Stimulated activated CD4-positive, alpha-beta T cell treated with anti-CD3 and anti-CD28 coated beads, Interleukin-4, amount 100 ng/mL, for 24 hours (primary cell): Measurements from ENCODE around the gene ANXA3.
"Not testable (repeated sequence)": the region's sequence is repeated elsewhere in the genome, so short reads cannot be mapped to it uniquely, and the experiment has no call there.

ENCODE experiments used
- DNase-seq: peaks from one replicate; pipeline ENCODE4 v3.0.0-alpha.2; 2020

ANXA3 gene, protein sequence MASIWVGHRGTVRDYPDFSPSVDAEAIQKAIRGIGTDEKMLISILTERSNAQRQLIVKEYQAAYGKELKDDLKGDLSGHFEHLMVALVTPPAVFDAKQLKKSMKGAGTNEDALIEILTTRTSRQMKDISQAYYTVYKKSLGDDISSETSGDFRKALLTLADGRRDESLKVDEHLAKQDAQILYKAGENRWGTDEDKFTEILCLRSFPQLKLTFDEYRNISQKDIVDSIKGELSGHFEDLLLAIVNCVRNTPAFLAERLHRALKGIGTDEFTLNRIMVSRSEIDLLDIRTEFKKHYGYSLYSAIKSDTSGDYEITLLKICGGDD

DNA sequence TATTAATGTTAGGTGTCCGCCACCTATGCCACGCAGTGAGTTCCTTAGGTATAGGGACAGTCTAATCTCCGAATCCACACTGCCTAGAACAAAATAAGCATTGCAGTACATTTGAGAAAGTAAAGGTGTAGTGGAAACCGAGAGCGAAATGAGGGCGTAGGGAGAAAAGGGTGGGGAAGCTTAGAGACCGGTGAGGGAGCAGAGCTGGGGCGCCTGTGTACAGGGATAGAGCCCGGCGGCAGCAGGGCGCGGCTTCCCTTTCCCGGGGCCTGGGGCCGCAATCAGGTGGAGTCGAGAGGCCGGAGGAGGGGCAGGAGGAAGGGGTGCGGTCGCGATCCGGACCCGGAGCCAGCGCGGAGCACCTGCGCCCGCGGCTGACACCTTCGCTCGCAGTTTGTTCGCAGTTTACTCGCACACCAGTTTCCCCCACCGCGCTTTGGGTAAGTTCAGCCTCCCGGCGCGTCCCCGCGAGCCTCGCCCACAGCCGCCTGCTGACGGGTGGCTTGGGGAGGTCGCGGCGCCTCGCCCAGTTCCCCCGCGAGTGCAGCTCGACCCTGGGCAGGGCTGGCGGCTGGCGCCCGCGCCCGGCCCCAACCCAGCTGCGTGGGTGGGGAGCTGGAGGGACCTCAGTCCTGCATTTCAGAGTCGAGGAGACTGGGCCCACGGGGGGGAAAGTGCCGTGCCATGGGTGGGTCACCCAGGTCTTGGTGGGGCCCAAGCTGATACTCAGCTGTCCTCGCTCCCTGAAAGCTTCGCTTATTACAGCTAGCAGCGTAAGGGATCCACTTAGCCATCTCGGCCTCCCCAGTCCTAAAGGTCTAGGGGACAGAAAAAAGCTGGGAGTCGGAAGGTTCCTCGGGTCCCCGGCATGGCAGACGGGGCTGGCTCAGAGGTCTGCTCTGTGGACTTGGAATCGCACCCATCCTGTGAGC lies at the start of gene ANXA3:
ANXA3 (plus strand) TSS at position 351 of the 932 bp plus-strand sequence. CDS start 2,704 bp downstream, outside the sequence.
- DNase-seq: no peak

DNA sequence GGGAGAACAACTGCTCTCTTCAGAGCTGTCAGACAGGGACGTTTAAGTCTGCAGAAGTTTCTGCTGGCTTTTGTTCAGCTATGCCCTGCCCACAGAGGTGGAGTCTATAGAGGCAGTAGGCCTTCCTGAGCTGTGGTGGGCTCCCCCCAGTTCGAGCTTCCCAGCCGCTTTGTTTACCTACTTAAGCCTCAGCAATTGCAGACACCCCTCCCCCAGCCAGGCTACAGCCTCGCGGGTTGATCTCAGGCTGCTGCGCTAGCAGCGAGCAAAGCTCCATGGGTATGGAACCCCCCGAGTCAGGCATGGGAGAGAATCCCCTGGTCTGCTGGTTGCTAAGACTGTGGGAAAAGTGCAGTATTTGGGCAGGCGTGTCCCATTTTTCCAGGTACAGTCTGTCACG lies 45.3 kb upstream of the ANXA3 start:
- not testable (repeated sequence) for DNase-seq

DNA sequence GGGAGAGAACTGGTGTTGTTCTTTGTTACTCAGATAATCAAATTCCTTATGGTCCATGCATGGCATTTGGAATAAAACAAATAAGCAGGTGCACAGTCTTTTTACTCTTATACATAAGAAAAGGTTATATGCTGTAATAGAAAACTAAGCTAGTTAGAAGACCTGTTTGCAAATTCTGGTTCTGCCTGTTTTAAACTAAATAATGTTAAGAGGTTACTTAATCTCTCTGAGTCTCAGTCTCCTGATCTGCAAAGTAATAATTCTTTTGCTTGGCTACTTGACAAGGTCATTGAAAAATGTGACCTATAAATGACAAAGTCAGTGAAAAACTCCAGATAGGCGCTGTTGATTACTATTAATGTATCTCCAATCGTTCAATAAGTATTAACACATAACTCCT lies 42.5 kb upstream of the ANXA3 start:
- DNase-seq: no peak

DNA sequence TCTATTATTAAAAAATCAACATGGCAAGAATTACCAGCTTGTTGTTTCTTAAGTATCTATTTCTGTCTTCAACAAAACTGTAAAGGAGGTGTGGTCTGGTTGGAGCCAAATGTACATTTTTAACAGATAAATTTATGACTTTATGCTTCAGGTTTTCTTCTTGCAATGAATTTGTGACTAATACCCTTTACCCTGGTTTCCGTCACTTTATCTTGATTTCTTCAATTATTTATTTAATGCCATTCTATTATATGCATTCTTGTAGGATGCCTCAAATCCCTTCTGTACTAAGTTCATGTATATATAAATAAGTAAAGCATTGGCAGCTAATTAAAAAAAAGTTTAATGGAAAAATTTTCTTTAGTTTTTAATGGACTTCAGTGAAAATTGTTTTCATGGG lies 41.5 kb upstream of the ANXA3 start:
- no peak for DNase-seq

DNA sequence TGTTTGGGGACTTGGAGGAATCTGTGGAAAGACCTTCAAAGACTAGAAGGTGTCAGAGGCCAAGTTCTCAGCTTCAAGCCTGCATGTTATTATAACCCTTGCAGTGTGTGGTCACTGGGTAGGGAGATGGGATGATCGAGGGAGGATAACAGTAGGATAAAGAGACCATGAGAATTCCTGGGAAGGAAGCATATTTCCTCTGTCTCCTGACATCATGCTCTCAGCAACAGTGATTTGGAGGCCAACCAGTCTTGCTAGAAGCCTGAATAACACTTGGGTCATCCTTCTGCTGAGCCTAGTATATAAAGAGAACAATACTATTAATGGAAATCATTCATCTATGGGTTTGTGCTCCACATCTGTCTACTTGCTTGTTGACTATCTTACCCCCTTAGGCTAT lies 40.9 kb upstream of the ANXA3 start:
- no peak for DNase-seq

DNA sequence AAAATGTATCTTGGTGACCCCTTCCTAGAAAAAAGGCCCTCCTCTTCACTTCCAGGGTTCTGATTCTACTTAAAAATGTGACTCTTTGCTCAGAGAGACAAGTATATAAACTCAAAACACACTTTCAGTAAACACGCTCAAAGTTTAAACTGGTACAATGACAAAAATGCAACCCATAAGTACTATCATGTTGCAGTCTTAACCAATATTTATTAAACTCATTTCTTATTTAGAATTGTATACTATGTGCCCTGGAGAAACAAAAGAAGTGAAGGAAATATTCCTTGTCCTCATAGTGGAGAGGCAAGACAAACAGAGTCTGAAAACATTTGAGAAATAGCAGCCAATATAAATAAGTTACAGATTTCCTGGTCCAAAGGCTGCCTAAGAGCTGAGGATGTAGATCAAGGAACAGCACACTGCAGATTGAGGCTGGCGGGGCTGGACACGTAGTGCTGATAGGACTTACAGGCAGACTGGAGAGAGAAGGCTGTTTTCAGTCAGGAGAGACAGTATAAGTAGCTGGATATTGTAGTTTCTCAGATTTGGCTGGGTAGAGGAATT lies 39.1 kb upstream of the ANXA3 start:
- no peak for DNase-seq

DNA sequence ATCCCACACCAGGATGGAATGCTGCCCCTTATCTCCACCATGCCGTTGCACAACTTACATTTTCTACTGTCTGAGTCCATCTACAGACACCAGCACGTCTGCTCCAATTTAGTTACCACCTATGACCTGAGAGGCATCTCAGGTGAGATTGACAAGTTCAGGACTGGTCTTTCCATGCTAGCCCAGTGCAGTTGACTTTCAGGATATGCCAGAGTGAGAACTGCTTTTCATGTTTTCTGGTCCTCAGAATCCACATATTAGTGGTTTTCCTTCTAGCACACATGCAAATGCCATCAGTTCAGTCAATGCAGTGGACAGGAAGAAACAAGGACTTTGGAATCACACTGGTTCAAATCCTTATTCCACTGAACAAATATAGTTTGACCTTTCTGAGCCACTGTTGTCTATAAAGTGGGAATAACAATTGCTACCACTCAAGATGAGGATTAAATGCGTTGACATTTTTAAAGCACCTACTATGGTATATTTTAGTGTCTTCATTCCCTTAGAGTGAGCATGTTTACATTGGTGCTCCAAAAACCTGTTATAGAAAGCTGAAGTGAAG lies 38.1 kb upstream of the ANXA3 start:
- DNase-seq: no peak

DNA sequence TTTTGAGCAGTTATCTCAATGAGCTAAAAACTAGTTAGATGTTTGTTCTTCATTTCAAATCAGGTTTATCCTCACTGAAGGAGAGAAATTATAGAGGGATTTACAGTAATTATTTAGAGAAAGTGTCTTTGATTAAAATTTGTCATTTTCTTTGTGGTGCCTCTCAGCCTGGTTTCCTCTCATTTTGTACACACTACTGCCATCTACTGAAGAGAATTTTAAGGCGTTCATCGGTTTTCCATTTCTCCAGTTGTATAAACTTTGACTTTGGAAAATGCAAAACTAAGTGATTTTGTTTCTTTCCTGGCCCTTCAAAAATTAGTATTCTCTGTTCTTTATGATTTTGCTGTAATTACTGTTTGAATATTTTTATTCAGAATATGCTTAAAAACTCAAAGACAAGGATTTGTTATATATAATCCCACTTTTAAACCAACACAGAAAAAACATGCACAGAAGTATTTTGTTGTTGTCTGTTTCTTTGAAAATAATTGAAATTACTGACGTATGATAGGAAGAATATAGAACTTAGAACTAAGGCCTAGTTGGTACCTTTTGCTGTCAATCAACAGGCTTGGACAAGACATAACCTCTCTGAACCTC lies 34.4 kb upstream of the ANXA3 start:
- no peak for DNase-seq

DNA sequence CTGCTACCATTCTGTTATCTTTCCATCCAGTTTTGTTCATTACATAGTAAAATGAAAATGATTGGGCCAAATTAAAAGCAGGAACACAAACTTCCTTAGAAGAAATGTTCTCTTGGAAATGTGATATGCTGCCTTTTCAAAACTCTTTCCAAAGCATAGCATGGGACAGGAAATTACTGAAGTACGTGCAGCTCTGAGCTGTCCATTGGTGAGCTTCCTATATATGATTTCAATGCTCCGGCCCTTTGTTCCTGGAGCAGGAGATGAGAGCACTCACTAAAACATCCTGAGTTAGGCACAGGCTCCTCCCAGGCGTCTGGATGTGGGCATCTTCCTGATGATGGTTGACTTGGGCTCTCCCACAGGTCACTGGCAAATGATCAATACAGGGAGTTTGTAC lies 33.0 kb upstream of the ANXA3 start:
- no peak for DNase-seq

DNA sequence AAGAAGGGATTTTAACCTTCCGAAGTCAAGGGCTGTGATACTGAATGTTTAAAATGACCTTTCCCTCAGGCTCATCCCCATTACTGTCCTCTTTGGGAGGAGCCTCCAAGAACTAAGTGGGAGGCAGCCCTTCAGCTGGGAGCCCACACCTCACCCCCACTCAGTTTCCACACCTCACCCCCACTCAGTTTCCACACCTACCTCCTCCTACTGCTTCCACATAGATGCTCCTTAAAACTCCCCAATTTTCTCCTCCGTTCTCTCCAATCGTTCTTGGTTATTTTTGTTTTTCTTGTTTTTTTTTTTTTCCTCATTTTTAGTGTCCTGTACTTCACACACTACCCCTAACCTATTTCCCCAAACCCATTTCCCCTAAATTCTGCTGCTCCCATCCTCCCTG lies 31.6 kb upstream of the ANXA3 start:
- DNase-seq: no peak

DNA sequence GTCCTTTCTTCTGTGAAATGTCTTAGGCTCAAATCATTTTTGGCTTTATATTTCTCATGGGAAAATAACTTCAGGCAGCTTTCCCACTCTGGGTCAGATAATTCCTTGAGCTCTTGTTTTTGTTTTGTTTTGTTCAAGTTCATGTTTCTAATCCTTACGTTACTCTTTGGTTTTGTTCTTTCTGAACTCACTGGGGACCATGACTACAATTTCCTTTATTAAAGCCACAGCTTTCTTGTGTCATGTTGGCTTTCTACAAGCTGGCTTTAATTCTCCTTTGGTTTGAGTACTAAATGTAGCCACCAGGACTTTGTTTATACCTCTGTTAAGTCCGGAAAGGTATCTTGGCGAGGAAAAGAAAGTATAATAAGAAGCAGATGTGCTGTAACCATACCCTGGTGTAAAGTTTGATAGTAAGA lies 30.8 kb upstream of the ANXA3 start:
- DNase-seq: no peak

DNA sequence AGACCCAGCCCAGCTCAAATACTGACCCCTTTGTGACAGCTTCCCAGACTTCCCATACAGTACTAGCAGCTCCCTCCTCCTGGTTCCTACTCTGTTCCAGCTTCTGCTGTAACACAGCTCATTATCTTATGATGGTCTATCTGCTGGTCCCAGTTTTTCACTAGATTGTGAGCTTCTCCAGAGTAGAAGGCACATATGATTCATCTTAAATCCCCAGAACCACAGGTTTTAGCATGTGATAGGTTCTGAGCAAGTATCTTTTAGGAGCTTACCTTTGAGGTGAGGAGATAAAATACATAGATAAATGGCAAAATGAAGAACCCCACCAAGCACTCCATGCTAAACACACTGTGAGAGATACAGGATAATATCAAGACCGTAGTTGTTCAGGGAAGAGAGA lies 27.6 kb upstream of the ANXA3 start:
- no peak for DNase-seq

DNA sequence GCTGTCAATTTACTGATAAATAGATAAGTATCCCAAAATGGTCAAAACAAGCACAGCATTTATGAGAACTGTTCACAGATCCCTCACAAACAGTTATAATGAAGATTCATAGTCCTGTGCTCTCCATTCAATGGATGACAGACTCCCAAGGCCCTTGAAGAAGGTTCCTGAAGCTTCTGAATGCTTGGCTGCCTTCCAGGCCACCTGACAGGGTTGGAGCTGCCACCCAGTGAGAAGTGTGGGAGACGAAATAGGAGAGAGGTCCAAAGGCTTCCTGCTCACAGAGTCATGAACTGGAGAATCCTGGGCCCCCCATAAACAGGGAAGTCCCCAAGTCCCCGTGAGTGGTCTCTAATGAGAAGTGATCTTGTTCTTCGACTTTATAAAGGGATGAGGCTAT lies 26.0 kb upstream of the ANXA3 start:
- no peak for DNase-seq

DNA sequence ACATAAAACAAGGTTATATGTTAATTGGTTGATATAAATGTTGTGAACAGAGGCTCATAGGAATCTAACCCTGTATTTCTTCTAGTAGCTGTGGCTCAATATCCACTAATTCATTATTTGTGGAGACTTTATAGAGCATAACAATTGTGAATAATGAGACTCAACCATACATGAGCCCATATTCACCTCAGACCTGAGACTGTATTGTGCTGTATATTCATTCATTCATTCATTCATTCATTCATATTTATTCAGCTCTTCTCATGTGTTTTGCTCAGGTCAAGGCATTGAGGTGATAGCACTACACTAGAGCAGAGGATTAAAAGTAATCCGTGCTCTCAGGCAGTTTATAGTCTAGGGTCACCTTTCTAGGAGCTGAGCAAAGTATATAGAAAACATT lies 24.5 kb upstream of the ANXA3 start:
- no peak for DNase-seq

DNA sequence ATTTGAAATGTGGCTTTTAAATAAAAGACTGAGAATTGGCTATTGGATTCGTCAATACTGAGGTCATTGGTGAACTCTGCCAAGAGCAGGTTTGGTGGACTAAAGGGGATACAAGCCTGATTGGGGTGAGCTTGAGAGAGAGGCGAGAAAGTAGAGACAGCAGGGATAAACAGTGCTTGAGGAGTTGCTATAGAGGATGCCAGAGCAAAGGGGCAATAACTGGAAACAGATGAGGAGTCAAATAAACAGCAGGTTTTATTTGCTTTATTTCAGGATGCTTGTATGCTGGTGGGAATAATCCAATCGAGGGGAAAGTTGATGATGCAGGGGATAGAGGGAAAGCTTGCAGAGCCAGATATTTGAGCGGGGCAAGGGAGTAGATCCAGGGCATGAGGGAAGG lies 24.0 kb upstream of the ANXA3 start:
- no peak for DNase-seq

DNA sequence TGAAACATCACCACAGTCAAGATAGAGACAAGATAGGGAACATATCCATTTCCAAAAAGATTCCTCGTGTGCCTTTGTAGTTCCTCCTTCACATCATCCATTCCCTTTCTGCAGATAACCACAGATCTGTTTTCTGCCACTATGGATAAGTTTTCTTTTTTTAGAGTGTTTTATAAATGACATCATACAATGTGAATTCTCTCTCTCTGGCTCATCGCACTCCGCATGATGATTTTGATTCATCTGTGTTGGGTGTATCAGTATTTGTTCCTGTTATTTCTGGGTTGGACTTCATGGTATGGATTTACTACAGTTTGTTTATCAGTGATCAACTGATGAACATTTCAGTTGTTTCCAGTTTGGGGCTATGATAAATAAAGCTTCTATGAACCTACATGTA lies 23.2 kb upstream of the ANXA3 start:
- no peak for DNase-seq

DNA sequence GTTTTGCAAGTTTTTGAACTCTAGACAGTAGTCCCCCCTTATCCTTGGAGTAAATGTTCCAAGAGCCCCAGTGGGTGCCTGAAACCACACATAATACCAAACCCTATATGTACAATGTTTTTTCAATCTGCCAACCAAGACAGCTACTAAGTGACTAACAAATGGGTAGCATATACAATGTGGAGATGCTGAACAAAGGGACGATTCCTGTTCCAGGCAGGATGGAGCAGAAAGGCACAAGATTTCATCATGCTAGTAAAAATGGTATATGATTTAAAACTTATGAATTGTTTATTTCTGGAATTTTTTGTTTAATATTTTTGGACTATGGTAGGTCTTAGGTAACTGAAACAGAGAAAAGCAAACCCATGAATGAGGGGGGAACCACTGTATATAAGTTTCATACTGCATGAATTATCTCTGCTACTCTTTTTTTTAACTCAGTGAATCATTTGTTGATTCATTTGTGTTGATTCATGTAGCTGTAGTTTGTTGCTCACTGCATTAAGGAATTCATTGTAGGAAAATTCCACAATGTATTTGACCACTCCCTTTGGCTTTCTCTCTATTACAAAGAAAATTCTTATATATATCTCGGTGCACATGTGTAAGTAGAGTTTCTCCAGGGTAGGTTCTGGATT lies 21.9 kb upstream of the ANXA3 start:
- DNase-seq: no peak

DNA sequence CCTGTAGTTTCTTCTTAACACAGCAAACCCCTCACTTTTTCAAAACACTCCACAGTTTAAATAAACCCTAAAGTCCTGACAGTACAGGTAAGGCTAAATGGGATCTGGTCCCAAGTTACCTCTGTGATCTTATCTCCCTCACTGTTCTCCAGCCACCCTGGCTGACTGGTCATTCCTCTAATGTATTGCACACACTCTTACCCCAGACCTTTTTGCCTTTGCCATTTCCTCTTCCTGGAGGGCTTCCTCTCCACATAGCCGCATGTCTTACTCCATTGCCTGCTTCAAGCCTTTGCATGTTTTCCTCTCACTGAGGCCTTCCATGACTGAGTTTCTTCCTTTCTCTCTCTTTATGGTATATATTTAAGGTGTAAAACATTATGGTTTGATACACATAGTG lies 19.5 kb upstream of the ANXA3 start:
- DNase-seq: no peak

DNA sequence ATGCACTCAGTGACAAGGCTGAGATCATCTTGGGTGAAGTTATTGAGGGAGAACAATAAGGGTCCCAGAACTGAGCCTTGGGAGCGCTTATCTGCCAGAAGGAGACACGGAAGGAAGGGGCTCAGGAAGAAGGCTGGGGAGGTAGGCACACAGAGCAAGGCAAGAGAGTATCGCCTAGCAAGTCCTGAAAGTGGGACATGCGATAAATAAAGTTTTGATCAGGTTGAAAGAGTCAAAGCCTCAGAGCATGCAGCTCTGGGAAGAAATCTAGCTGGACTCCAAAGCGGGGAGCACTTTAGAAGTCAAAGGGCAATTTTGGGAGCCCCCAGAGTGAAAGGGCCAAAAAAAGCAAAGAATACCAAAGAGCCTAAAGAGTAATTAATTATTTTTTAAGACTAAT lies 17.7 kb upstream of the ANXA3 start:
- no peak for DNase-seq

DNA sequence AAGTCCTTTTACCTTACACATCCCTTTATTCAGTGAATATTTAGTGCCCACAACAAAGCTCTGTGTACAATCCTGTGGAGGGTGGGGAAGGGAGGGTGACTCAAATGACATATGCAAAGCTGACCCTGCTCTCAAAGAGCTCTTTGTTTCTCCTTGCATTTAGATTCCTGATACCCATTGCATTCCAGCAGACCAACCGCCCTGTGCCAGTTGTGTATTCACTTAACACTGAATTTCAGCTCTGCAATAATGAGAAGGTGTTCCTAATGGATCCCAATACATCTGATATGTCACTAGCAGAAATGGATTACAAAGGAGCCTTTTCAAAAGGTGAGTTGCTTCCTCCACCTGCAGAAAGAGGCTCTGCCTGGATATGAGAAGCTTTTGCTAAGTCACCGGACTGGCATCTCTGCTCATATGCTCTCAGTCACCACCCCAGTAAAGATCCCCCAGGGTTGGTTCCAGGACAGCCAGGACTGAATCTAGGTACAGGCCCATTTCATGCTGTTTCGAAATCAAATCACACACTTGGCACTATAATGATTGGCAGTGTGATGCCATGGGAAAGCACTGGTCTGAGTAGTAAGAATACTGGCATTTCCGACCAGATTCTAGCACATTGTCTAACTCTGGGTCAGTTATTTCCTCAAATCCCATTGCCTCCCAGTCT lies 17.1 kb upstream of the ANXA3 start:
- no peak for DNase-seq

DNA sequence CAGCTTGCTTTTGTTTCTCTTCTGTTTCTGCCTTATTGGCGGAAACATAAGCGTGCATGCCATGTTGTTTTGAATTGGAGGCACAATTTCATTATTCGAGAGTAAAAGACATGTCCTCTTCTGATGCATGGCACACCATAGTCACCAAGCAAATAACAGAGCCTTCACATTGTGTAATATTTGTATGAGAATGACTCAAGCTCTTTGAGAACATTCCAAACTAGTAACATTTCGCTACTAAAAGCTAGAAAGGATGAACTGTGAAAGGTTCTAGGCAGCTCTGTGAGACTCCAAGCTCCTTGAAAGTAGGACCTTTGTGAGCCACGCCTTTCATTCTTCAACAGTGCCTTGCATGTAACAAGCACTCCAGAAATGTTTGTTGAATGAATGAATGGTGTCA lies 9.2 kb upstream of the ANXA3 start:
- DNase-seq: no peak
